NCI-H82 treated with DMSO at 0.1 percent for 48 hours (cell line): ENCODE results near the gene RNASE1.
"Not testable (repeated sequence)": the region's sequence is repeated elsewhere in the genome, so short reads cannot be mapped to it uniquely, and the experiment has no call there.

Experiments
- DNase-seq: peaks from one replicate; lab custom pipeline; 2025; ENCODE audit not compliant: unreplicated experiment; lab: John Stamatoyannopoulos, UW

Gene RNASE1

GRCh38 chr14:20774258-20774824 lies 28.3 kb downstream of the RNASE1 start:
- DNase-seq: no peak

GRCh38 chr14:20772650-20773049 lies 30.0 kb downstream of the RNASE1 start:
- DNase-seq: no peak

GRCh38 chr14:20769421-20769820 lies 33.2 kb downstream of the RNASE1 start:
- no peak for DNase-seq

GRCh38 chr14:20768593-20768892 lies 34.1 kb downstream of the RNASE1 start:
- no peak for DNase-seq

GRCh38 chr14:20760950-20761349 lies 41.7 kb downstream of the RNASE1 start:
- no peak for DNase-seq

- DNase-seq: not testable (repeated sequence)
Measured at GRCh38 chr14:20759465-20759864, 43.2 kb downstream of the RNASE1 start.

GRCh38 chr14:20757965-20758364 lies 44.7 kb downstream of the RNASE1 start:
- DNase-seq: no peak

GRCh38 chr14:20755037-20755436 lies 47.6 kb downstream of the RNASE1 start:
- DNase-seq: no peak

GRCh38 chr14:20754308-20754707 lies 48.3 kb downstream of the RNASE1 start:
- DNase-seq: no peak

GRCh38 chr14:20751963-20752562 lies 50.6 kb downstream of the RNASE1 start:
- DNase-seq: no peak
